Upper lobe of left lung (tissue), 6 donors: ENCODE measurements around the gene KDM2A. TPM values are rescaled to one million over a fixed set of nuclear protein-coding genes. Genes with fewer than 3 reads are reported as not detected.

Source experiments
- ATAC-seq, 2 donors: fragments of 200-7000 bp; cut with Tn5 transposase; one replicate each; pipeline ENCODE4 v1.9.1; 2022; ENCODE audit warnings: mild to moderate bottlenecking in 2 of 2, moderate library complexity in 2 of 2; ENCODE audit not compliant: low FRiP score in 2 of 2
- DNase-seq, 2 donors: peaks; one replicate each; pipeline ENCODE4 v3.0.0-alpha.2; 2019 to 2020
- H3K27ac ChIP-seq, 4 donors: fragments of 200-600 bp; sonication (generic); one replicate each; pipeline ENCODE4 v1.5.1; 2016 to 2019
- H3K27me3 ChIP-seq, 4 donors: fragments of 200-600 bp; sonication (generic); one replicate each; pipeline ENCODE4 v1.5.1; 2017 to 2019
- H3K36me3 ChIP-seq, 4 donors: fragments of 200-600 bp; sonication (generic); one replicate each; pipeline ENCODE4 v1.5.1; 2016 to 2019
- H3K4me1 ChIP-seq, 4 donors: fragments of 200-600 bp; sonication (generic); one replicate each; pipeline ENCODE4 v1.5.1; 2018 to 2019
- H3K4me3 ChIP-seq, 4 donors: fragments of 200-600 bp; sonication (generic); one replicate each; pipeline ENCODE4 v1.5.1; 2017 to 2019; ENCODE audit warnings: mild to moderate bottlenecking in 2 of 4, moderate library complexity in 1 of 4
- H3K9me3 ChIP-seq, 4 donors: fragments of 200-600 bp; sonication (generic); one replicate each; pipeline ENCODE4 v1.5.1; 2018 to 2019
- CTCF ChIP-seq, 6 experiments: fragments of 450-650 bp in 4 of 6; fragments of 200-600 bp in 2 of 6; sonication (generic) in 2 of 6; IDR thresholded peaks; one replicate each; pipeline ENCODE4 v1.5.1; 2016 to 2019; ENCODE audit warnings: antibody characterized with exemption in 6 of 6
- EP300 ChIP-seq, 4 donors: sonication (generic); formaldehyde crosslinking; IDR thresholded peaks; one replicate each; pipeline ENCODE4 v1.5.1; 2017; ENCODE audit warnings: antibody characterized with exemption in 4 of 4, control low read depth in 2 of 4
- POLR2A ChIP-seq, 4 donors: fragments of 450-650 bp; IDR thresholded peaks; one replicate each; pipeline ENCODE4 v1.5.1; 2016 to 2017; ENCODE audit warnings: antibody characterized with exemption in 4 of 4, mild to moderate bottlenecking in 2 of 4
- POLR2AphosphoS5 ChIP-seq, 2 donors: sonication (generic); formaldehyde crosslinking; IDR thresholded peaks; one replicate each; pipeline ENCODE4 v1.5.1; 2017; ENCODE audit warnings: antibody characterized with exemption in 2 of 2
- WGBS, 2 donors: methylation state at CpG; one replicate each; pipeline ENCODE4 v1.1.5; 2017 to 2018; 5-methylcytosine and 5-hydroxymethylcytosine counted together
- total RNA-seq, 6 donors: library from RNA; depleted of rRNA in 4 of 6; stranded (reverse); fragments of >200 nt in 4 of 6; gene quantifications; one replicate each; pipeline versions ENCODE4 v1.1.0 to v1.2.1, GENCODE V29; 2016 to 2021
- donor health status: DM: no; HTN: no; CAD: no; lungs with moderate emphysema.
- donor health status: DM: no; HTN: yes; CAD: no; lungs with severe emphysema.

KDM2A gene
- total RNA-seq, 6 donors from 2014 or later = 63.1 to 229 (median 74.0) TPM

GRCh38 chr11:67288452-67289225 lies 169.6 kb downstream of the KDM2A start:
- WGBS, 2 donors = 0% methylated on average over 9 to 22 of the region's 87 CpGs
- H3K36me3 ChIP-seq = peaks cover 18 to 62% (median 46%) of the 10 kb centered on the region in 4 donors
- ATAC-seq = peak; percentile 88 to 93
- H3K9me3 ChIP-seq = no peaks in the 10 kb centered on the region
- peaks cover 39 to 68% (median 51%) of the 10 kb centered on the region in 4 donors for H3K4me1 ChIP-seq
- DNase-seq = peak; percentile 95 to 98
- H3K27me3 ChIP-seq = no peaks in the 10 kb centered on the region
- TF ChIP-seq EP300 (IDR thresholded peaks at IDR 0.05) = peak in 2 of 4 donors; percentile 52 to 73
- peak; percentile 82 to 95 for TF ChIP-seq POLR2AphosphoS5 (IDR thresholded peaks at IDR 0.05)
- TF ChIP-seq POLR2A (IDR thresholded peaks at IDR 0.05) = peak in 3 of 4 donors; percentile 45 to 88 (median 76)
- peak; percentile 56 to 95 (median 79) for TF ChIP-seq CTCF (IDR thresholded peaks at IDR 0.05)
- H3K27ac ChIP-seq = peak overlapping the region; percentile 92 to 99 (median 97)
- H3K4me3 ChIP-seq = peak overlapping the region; percentile 91 to 100 (median 98)

DNA sequence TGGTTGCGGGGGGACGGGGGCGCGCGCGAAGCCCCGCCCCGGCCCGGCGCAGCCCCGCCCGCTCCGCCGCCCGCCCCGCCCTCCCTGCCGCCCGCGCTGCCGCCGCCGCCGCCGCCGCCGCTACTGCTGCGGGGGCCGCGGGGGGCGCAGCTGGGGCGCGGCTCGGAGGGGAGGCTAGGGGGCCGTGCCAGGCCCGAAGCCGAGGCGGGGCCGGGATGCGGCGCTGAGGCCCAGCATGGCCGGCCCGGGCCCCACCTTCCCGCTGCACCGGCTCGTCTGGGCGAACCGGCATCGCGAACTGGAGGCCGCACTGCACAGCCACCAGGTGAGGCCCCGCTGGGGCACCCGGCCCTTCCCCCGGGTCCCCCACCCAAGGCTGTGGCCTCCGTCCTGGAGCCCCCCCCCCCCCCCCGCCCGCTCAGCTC lies 170.2 kb downstream of the KDM2A start, which contains the start of gene ANKRD13D:
Gene ANKRD13D, plus strand, starts transcription at position 78 of the 425 bp plus-strand sequence. Its CDS starts 158 bp downstream, at position 236.
- Histone ChIP-seq H3K4me3 (peak within 1 kb of the TSS; percentile 91 to 100 (median 98)), H3K27me3 (no peaks in the 10 kb centered on the region), H3K36me3 (peaks cover 13 to 62% (median 40%) of the 10 kb centered on the region in 4 donors), H3K4me1 (peaks cover 39 to 69% (median 50%) of the 10 kb centered on the region in 4 donors), H3K9me3 (no peaks in the 10 kb centered on the region), H3K27ac (peak within 1 kb of the TSS; percentile 92 to 99 (median 97))
- WGBS, 2 donors = no CpG with 5 or more reads among the region's 56 CpGs
- ATAC-seq = no peak
- no peak for DNase-seq
- TF ChIP-seq EP300 (IDR thresholded peaks at IDR 0.05) (no peak), CTCF (IDR thresholded peaks at IDR 0.05) (peak in 1 of 6 experiments; percentile 2)

- TF ChIP-seq POLR2AphosphoS5 (IDR thresholded peaks at IDR 0.05) (no peak), CTCF (IDR thresholded peaks at IDR 0.05) (no peak), POLR2A (IDR thresholded peaks at IDR 0.05) (no peak), EP300 (IDR thresholded peaks at IDR 0.05) (no peak)
- Histone ChIP-seq H3K4me3 (peak overlapping the region; percentile 59 to 98 (median 94)), H3K4me1 (peaks cover 37 to 69% (median 50%) of the 10 kb centered on the region in 4 donors), H3K36me3 (peaks cover 7 to 61% (median 35%) of the 10 kb centered on the region in 4 donors), H3K27me3 (no peaks in the 10 kb centered on the region), H3K27ac (peak overlapping the region; percentile 92 to 99 (median 97)), H3K9me3 (no peaks in the 10 kb centered on the region)
- ATAC-seq (no peak), DNase-seq (peak in 1 of 2 donors; percentile 80)
- WGBS, 2 donors = 30 to 36% methylated on average over 19 to 29 of the region's 36 CpGs
Observed at GRCh38 chr11:67289651-67290479, 170.8 kb downstream of the KDM2A start.

DNA sequence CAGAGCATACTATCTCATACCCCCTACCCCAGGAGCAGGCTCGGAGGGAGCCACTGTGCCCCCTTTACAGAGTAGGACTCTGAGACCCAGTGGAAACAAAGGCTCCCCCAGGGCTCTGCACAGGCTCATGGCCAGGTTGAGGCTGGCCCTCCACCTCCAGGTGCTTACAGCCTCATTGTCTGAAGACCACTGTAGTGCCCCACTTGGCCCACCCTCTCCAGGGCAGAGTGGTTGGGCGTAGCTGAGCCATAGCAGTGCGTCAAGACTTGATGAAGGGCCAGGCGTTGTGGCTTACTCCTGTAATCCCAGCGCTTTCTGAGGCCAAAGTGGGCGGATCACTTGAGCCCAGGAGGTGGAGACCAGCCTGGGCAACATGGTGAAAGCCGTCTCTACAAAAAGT lies 171.7 kb downstream of the KDM2A start:
- H3K27ac ChIP-seq = peak overlapping the region in 1 of 4 donors; percentile 92
- WGBS, 2 donors = 93 to 94% methylated on average over 2 to 7 of the region's 7 CpGs
- H3K4me3 ChIP-seq = peak overlapping the region in 1 of 4 donors; percentile 98

More for the DNA sequence above, 171.7 kb downstream of the KDM2A start:
- TF ChIP-seq POLR2A (IDR thresholded peaks at IDR 0.05) (no peak), POLR2AphosphoS5 (IDR thresholded peaks at IDR 0.05) (no peak), EP300 (IDR thresholded peaks at IDR 0.05) (no peak), CTCF (IDR thresholded peaks at IDR 0.05) (no peak)
- peaks cover 0 to 6% (median 4%) of the 10 kb centered on the region in 4 donors for H3K9me3 ChIP-seq
- no peaks in the 10 kb centered on the region for H3K27me3 ChIP-seq
- DNase-seq = no peak
- peaks cover 34 to 65% (median 45%) of the 10 kb centered on the region in 4 donors for H3K4me1 ChIP-seq
- ATAC-seq = no peak
- peaks cover 0 to 57% (median 29%) of the 10 kb centered on the region in 4 donors for H3K36me3 ChIP-seq
